A549 (cell line): ENCODE data around the gene WTIP.

Source experiments
- CTCF ChIP-seq: fragments of >200 bp; sonication (Bioruptor Twin); formaldehyde crosslinking; IDR thresholded peaks from 3 replicates; pipeline ENCODE4 v1.5.1; 2016
- EP300 ChIP-seq, 2 experiments: fragments of >200 bp; sonication (Bioruptor Twin); formaldehyde crosslinking; IDR thresholded peaks; 2 replicates in 1 of 2; 3 replicates in 1 of 2; pipeline ENCODE4 v1.6.1; 2016 to 2017

DNA sequence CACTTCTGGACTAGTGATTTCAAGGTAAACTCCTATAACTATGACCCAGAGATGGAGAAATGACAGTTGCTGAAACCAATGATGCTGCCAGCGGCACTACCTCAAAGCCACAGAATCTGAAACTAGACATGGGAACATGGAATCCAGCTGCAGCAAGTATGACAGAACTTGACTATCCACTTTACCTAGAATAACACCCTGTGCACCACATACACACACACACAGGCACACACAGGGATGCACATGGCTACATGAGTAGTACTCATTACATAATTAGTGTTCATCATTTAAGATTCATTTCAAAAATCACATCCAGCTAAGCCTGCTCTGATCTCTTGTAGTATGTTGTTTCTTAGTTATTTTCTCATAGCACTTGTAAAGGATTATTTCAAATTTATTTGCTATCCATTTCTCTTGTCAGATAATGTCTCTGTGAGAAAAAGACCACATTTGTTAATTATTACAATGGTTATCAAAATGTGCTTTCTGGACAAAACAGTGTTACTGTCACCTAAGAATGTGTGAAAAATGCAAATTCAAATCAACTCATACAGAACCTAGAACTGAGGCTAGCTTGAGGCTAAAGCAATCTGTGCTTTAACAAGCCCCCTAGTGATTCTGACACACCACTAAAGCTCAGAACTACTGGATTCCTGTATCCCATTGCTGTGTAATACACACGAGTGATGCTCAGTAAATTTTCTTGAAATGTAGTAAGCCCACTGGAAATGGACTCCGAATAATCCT, 59.4 kb downstream of the WTIP start:
- TF ChIP-seq EP300 (IDR thresholded peaks at IDR 0.05) (no peak), CTCF (no peak)
